Left ventricle myocardium superior (tissue), 1 donor: ENCODE data around the gene PPP1R12C. TPM values are rescaled to one million over a fixed set of nuclear protein-coding genes. Genes with fewer than 3 reads are reported as not detected.
"Not testable (repeated sequence)": the region's sequence is repeated elsewhere in the genome, so short reads cannot be mapped to it uniquely, and the experiment has no call there.

Source experiments
- ATAC-seq: fragments of 200-7000 bp; cut with Tn5 transposase; one replicate; pipeline ENCODE4 v1.9.1; 2020; ENCODE audit warnings: mild to moderate bottlenecking, moderate library complexity
- DNase-seq: peaks from one replicate; pipeline ENCODE4 v3.0.0-alpha.2; 2020
- intact Hi-C: fragments of 100-400 bp; cut with micrococcal nuclease; formaldehyde crosslinking; loops from one replicate; pipeline ENCODE4 v1.11.0; 2022
- total RNA-seq: library from RNA; stranded (reverse); fragmentation: NEBNext Ultra II Directional; extraction: Animal tissue kit (Norgen Biotek cat#: 25700); gene quantifications from one replicate; pipeline ENCODE4 v1.2.1, GENCODE V29; 2021
- donor health status: DM: no; HTN: yes; CAD: no; lungs with severe emphysema.

The PPP1R12C gene
- total RNA-seq, 1 donor from 2014 or later: 141 TPM

- intact Hi-C loops: no loop called here
- peak; percentile 51 for DNase-seq
- no peak for ATAC-seq
Observed at GRCh38 chr19:55082020-55082851, 35.2 kb downstream of the PPP1R12C start.

- intact Hi-C loops: no loop called here
- ATAC-seq (no peak), DNase-seq (no peak)
Observed at GRCh38 chr19:55081770-55082019, 35.7 kb downstream of the PPP1R12C start.

DNA sequence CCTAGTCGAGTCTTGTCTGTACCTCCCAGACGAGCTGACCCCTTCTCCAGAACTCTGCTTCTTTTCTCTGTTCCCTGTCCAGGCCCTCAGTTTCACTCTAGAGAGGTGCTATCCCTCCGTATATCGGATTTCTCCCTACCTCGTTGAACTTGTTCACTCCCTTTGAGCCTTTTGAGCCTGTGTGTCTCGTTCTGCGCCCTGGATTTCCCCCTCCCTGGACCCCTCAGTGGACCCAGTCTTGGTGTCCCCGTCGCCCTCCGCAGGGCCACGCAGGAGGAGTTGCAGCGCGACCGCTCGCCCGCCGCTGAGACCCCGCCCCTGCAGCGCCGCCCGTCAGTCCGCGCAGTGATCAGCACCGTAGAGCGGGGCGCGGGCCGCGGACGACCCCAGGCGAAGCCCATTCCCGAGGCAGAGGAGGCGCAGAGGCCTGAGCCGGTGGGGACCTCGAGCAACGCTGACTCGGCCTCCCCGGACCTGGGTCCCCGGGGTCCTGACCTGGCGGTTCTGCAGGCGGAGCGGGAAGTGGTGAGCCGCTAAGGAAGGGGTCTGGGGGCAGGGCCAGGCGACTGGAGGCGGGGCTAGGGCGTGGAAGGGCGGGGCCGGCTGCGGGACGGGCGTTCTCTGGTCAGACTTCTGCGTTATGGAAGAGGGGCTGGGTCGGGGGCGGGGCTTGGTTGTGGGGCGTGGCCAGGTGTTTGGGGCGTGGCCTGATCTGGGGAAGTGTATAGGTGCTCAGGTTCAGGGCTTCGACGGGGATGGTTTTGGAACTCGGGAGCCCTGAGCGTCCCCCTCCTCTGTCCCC lies 36.3 kb downstream of the PPP1R12C start:
- DNase-seq (peak; percentile 82), ATAC-seq (peak; percentile 71)
- intact Hi-C loops: no loop called here

DNA sequence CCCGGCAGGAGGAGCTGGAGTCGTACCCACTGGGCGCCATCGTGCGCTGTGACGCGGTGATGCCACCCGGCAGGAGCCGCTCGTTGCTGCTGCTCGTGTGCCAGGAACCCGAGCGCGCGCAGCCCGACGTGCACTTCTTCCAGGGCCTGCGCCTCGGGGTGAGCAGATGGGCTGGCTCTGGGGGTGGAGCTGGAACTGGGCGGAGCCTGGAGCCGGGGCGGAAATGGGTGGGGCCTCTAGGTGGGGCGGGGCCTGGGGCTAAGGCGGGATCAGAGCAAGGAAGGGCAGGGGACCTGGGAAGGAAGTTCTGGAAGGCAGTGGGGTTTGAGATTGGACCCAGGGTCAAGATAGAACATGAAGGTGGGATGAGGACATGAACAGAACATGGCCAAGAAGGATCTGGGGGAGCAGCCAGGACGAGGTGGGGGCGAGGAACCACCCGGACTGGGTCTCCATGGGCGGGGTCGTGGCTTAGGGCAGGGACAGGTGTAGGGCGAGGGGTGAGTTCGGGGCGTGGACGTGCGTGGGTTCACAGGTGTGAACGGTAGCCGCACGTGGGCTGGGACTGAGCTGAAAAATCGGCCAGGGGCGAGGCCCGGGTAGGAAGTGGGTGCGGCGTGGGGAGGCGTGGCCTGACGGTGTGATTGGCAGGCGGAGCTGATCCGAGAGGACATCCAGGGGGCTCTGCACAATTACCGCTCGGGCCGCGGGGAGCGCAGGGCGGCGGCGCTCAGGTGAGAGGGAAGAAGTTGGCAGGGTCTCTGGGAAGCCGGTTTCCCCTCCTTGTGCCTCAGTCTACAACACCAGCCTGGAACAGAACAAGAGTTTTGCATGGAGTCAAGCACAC lies 37.1 kb downstream of the PPP1R12C start:
- peak; percentile 68 for ATAC-seq
- peak; percentile 73 for DNase-seq
- intact Hi-C loops: no loop called here

GRCh38 chr19:55079400-55080038 lies 37.9 kb downstream of the PPP1R12C start:
- DNase-seq: no peak
- ATAC-seq: no peak
- intact Hi-C loops: no loop called here

- no peak for DNase-seq
Observed at GRCh38 chr19:55078996-55079395, 38.4 kb downstream of the PPP1R12C start.

DNA sequence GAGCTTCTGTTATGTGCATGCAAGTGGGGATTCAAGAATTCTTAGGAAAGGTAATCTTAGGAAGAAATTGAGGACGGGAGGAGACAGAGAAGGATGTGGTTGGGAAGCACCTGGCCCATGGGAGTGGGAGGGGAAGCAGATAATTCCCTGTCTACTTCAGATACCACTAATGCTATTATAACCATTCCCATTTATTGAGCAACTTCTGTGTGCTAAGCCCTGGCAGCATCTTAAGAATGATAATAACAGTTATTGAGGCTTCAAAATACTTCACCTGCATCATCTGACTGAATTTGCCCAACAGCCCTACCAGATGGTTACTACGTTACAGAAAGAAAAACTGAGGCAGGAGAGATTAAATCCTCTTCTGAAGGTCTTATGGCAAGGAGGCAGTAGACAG lies 40.3 kb downstream of the PPP1R12C start:
- intact Hi-C loops: no loop called here
- ATAC-seq (no peak), DNase-seq (no peak)

More at GRCh38 chr19:55078996-55079395, 38.4 kb downstream of the PPP1R12C start:
- ATAC-seq: no peak
- intact Hi-C loops: no loop called here

- ATAC-seq (no peak), DNase-seq (no peak)
- intact Hi-C loops: no loop called here
Observed at GRCh38 chr19:55076321-55076720, 41.1 kb downstream of the PPP1R12C start.

- ATAC-seq: no peak
- intact Hi-C loops: no loop called here
- DNase-seq: no peak
Observed at GRCh38 chr19:55075371-55075998, 42.0 kb downstream of the PPP1R12C start, which contains the start of gene EPS8L1. EPS8L1 (plus strand) TSS chr19:55075869; CDS start chr19:55076445, 576 bp downstream.

DNA sequence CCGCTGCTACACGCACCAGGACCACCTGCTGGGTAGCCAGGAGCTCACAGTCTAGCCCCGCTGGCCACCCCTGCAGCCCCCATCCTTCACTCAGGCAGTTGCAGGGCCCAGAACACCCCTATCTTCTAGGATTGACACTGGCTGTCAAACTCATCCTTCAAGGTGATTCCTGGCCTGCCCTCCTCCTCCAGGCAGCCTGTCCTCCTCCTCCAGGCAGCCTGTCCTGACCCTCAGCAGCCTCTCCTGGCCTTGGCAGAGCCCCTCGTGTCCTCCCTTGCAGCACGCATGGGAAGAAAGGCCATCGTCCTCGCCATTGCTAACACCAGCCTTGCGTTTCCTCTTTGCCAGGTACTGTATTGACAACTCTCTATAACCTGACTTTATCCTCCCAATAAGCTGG lies 45.5 kb downstream of the PPP1R12C start:
- DNase-seq: no peak
- no peak for ATAC-seq

DNA sequence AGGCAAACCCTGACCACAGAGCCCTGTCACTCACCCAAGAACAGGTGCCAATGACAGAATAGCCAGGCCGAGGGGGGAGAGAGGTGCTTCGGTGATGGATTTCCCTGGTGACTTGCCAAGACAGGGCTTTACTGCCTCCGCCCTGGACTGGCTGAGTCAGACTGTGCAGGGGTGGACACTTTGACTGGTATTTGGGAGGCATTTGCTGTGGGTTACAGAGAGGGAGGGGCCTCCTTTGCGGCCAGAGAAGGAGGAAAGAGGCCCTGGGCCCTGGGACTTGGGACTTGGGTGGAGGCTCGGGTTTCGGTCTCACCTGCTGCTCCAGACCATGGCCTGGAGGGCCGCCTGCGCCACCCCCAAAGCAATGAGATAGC lies 46.3 kb downstream of the PPP1R12C start:
- DNase-seq (no peak), ATAC-seq (no peak)
- intact Hi-C loops: no loop called here

More for the DNA sequence above, 45.5 kb downstream of the PPP1R12C start:
- intact Hi-C loops: no loop called here

GRCh38 chr19:55070466-55071128 lies 46.8 kb downstream of the PPP1R12C start:
- ATAC-seq: no peak
- intact Hi-C loops: no loop called here
- no peak for DNase-seq

GRCh38 chr19:55069865-55070197 lies 47.6 kb downstream of the PPP1R12C start:
- intact Hi-C loops: no loop called here
- ATAC-seq (no peak), DNase-seq (no peak)

GRCh38 chr19:55068950-55069864 lies 48.2 kb downstream of the PPP1R12C start:
- DNase-seq (no peak), ATAC-seq (peak; percentile 59)
- intact Hi-C loops: no loop called here

- DNase-seq: no peak
- intact Hi-C loops: no loop called here
- no peak for ATAC-seq
Observed at GRCh38 chr19:55067869-55068268, 49.6 kb downstream of the PPP1R12C start.

DNA sequence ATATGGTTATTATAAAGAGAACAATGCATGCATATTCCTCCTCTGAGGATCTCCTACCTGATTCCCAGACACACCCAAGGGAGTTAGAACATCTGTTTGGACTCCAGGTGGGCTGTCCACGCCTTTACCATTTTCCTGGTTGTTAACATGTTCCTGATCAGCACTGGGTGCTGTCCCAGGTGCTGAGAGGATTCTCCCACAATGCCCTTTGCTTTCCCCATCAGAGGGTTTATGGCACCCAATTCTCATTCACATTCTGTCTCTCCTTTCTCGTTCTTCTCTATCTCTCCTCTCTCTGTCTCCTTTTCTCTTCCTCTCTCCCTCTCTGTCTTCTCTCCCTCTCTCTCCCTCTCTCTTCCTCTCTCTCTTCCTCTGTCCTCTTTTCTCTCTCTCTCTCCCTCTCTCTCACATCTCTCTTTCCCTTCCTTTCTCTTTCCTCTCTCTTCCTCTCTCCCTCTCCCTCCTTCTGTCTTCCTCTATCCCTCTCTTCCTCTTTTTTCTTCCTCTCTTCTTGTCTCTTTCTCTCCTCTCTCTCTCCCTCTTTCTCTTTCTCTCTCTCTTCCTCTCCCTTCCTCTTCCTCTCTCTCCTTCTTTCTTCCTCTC lies 51.2 kb downstream of the PPP1R12C start:
- no peak for ATAC-seq
- DNase-seq: no peak
- intact Hi-C loops: no loop called here

DNA sequence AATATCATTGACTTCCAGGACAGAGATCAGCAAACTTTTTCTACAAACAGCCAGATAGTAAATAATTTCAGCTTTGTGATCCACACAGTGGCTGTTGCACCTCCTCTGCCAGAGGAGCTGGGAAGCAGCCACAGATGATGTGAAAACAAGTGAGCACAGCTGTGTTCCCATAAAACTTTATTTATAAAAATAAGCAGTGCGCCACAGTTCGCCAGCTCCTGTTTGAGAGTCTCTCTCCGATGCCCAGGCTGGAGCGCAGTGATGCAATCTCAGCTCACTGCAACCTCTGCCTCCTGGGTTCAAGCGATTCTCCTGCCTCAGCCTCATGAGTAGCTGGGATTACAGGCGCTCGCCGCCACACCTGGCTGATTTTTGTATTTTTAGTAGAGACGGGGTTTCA lies 51.9 kb downstream of the PPP1R12C start:
- ATAC-seq, DNase-seq, intact Hi-C loops: not testable (repeated sequence)
